OCI-LY7 (cell line): Measurements from ENCODE around the gene NAV2. TPM values are rescaled to one million over a fixed set of nuclear protein-coding genes. Genes with fewer than 3 reads are reported as not detected.

Experiments used
- BruUV-seq: library from RNA; stranded (reverse); fragments of 400-500 nt; replicated peaks from 2 replicates; lab custom pipeline; 2021; lab: Mats Ljungman, UMichigan
- CTCF ChIA-PET: fragments of 300-600 bp; sonication (Branson Sonifier 250); formaldehyde crosslinking; loops from one replicate; lab custom pipeline; 2022; ENCODE audit warnings: antibody characterized with exemption; ENCODE audit not compliant: unreplicated experiment; lab: Charles Lee
- POLR2A ChIA-PET: fragments of 300-600 bp; sonication (Branson Sonifier 250); formaldehyde crosslinking; loops from one replicate; lab custom pipeline; 2022; ENCODE audit warnings: antibody characterized with exemption; lab: Charles Lee
- DNase-seq: peaks from one replicate; pipeline ENCODE4 v3.0.0-alpha.2; 2015; ENCODE audit warnings: low spot score
- H2AFZ ChIP-seq: fragments of 200-600 bp; sonication (generic), shearing (Covaris generic); 2 replicates; pipeline ENCODE4 v1.6.1; 2014; ENCODE audit warnings: mild to moderate bottlenecking, antibody characterized with exemption, low read length, moderate library complexity
- H3K27ac ChIP-seq: fragments of 200-600 bp; sonication (generic); 2 replicates; pipeline ENCODE4 v1.5.1; 2014; ENCODE audit warnings: mixed run types, low read depth, mild to moderate bottlenecking, moderate library complexity, low read length, inconsistent platforms; ENCODE audit not compliant: poor library complexity, severe bottlenecking
- H3K36me3 ChIP-seq: fragments of 200-600 bp; sonication (generic); 2 replicates; pipeline ENCODE4 v1.6.1; 2014; ENCODE audit warnings: mild to moderate bottlenecking, antibody characterized with exemption, low read length, moderate library complexity, mixed read lengths; ENCODE audit not compliant: insufficient read depth
- H3K4me1 ChIP-seq: fragments of 200-600 bp; sonication (generic); 2 replicates; pipeline ENCODE4 v1.5.1; 2014; ENCODE audit warnings: mild to moderate bottlenecking, low read length; ENCODE audit not compliant: insufficient read depth, poor library complexity, severe bottlenecking
- H3K4me2 ChIP-seq: fragments of 200-600 bp; sonication (generic); 2 replicates; pipeline ENCODE4 v1.6.1; 2014; ENCODE audit warnings: mild to moderate bottlenecking, low read length
- H3K4me3 ChIP-seq: fragments of 200-600 bp; sonication (generic); 2 replicates; pipeline ENCODE4 v1.5.1; 2014; ENCODE audit warnings: mild to moderate bottlenecking, low read depth, low read length; ENCODE audit not compliant: poor library complexity, severe bottlenecking
- H3K79me2 ChIP-seq: fragments of 200-600 bp; sonication (generic); 2 replicates; pipeline ENCODE4 v1.6.1; 2016; ENCODE audit warnings: low read depth, mild to moderate bottlenecking, low read length, moderate library complexity, mixed read lengths; ENCODE audit not compliant: insufficient read depth
- H3K9me2 ChIP-seq: fragments of 200-600 bp; sonication (generic); 2 replicates; pipeline ENCODE4 v1.6.1; 2016; ENCODE audit warnings: mild to moderate bottlenecking, low read length, mixed read lengths; ENCODE audit not compliant: insufficient read depth
- H3K9me3 ChIP-seq: fragments of 200-600 bp; sonication (generic); 2 replicates; pipeline ENCODE4 v1.6.1; 2014; ENCODE audit warnings: mild to moderate bottlenecking, mixed run types, low read length, mixed read lengths
- H4K20me1 ChIP-seq: fragments of 200-600 bp; sonication (generic); 2 replicates; pipeline ENCODE4 v1.6.1; 2014; ENCODE audit warnings: mild to moderate bottlenecking, antibody characterized with exemption, low read length, moderate library complexity, mixed read lengths; ENCODE audit not compliant: insufficient read depth
- CTCF ChIP-seq: fragments of 200-600 bp; sonication (generic); conservative IDR thresholded peaks from 2 replicates; pipeline ENCODE4 v1.5.1; 2014; ENCODE audit warnings: mild to moderate bottlenecking, antibody characterized with exemption, low read length, moderate library complexity, mixed read lengths
- EZH2phosphoT487 ChIP-seq: fragments of 200-600 bp; sonication (generic); IDR thresholded peaks from 2 replicates; pipeline ENCODE4 v1.6.1; 2018; ENCODE audit warnings: low read depth, borderline replicate concordance, mild to moderate bottlenecking, mixed run types, antibody characterized with exemption, low read length, moderate library complexity, mixed read lengths
- intact Hi-C: fragments of 100-400 bp; cut with micrococcal nuclease; formaldehyde crosslinking; loops from one replicate; pipeline ENCODE4 v1.10.0; 2022; ENCODE audit not compliant: unreplicated experiment
- total RNA-seq, 2 experiments: library from RNA; depleted of rRNA in 1 of 2; stranded (reverse); fragments of >200 nt in 1 of 2; shearing (Covaris generic) in 1 of 2; gene quantifications; 2 replicates each; pipeline ENCODE4 v1.2.3, GENCODE V29; 2014 to 2022

NAV2 gene
- total RNA-seq, 2 experiments from 2014 or later: 0.06 to 0.68 TPM

GRCh38 chr11:20134991-20135736, 422.5 kb downstream of the NAV2 start:
- no peak overlapping the region for H2AFZ ChIP-seq
- H3K79me2 ChIP-seq: no peaks in the 10 kb centered on the region
- no peak overlapping the region for H3K27ac ChIP-seq
- no peaks in the 10 kb centered on the region for H3K4me1 ChIP-seq
- H3K9me2 ChIP-seq: no peaks in the 10 kb centered on the region
- no TSS peak for BruUV-seq
- H3K4me3 ChIP-seq: no peak overlapping the region
- intact Hi-C loops: no loop called here
- DNase-seq: no peak
- CTCF ChIA-PET: no interaction called here
- H4K20me1 ChIP-seq: no peaks in the 10 kb centered on the region
- no peaks in the 10 kb centered on the region for H3K36me3 ChIP-seq
- TF ChIP-seq EZH2phosphoT487 (no peak), CTCF (no peak)
- H3K9me3 ChIP-seq: no peaks in the 10 kb centered on the region
- POLR2A ChIA-PET: interaction anchor here (0.7 to 1.5 kb wide), 3 partner anchors 26 to 216 kb away, joined by 3 read pairs; no protein-coding TSS in a partner anchor
- H3K4me2 ChIP-seq: no peak overlapping the region

GRCh38 chr11:20137637-20138036, 425.0 kb downstream of the NAV2 start:
- intact Hi-C loops: no loop called here
- Histone ChIP-seq H3K36me3 (no peaks in the 10 kb centered on the region), H3K9me3 (no peaks in the 10 kb centered on the region), H3K9me2 (no peaks in the 10 kb centered on the region), H3K79me2 (no peaks in the 10 kb centered on the region), H3K27ac (no peak overlapping the region), H4K20me1 (no peaks in the 10 kb centered on the region), H3K4me2 (no peak overlapping the region), H3K4me3 (no peak overlapping the region), H3K4me1 (no peaks in the 10 kb centered on the region), H2AFZ (no peak overlapping the region)
- TF ChIP-seq CTCF (no peak), EZH2phosphoT487 (no peak)
- ChIA-PET POLR2A (interaction anchor here (0.8 kb wide), 1 partner anchor 115 kb away, joined by 4 read pairs; no protein-coding TSS in a partner anchor), CTCF (no interaction called here)
- no TSS peak for BruUV-seq
- DNase-seq: no peak

GRCh38 chr11:20138707-20139106, 426.1 kb downstream of the NAV2 start:
- Histone ChIP-seq H4K20me1 (no peaks in the 10 kb centered on the region), H2AFZ (no peak overlapping the region), H3K36me3 (no peaks in the 10 kb centered on the region), H3K9me2 (no peaks in the 10 kb centered on the region), H3K79me2 (no peaks in the 10 kb centered on the region), H3K4me2 (no peak overlapping the region), H3K4me1 (no peaks in the 10 kb centered on the region), H3K4me3 (no peak overlapping the region), H3K27ac (no peak overlapping the region), H3K9me3 (no peaks in the 10 kb centered on the region)
- ChIA-PET CTCF (no interaction called here), POLR2A (interaction anchor here (0.6 kb wide), 2 partner anchors 8 to 1328 kb away, joined by 3 to 4 read pairs; no protein-coding TSS in a partner anchor)
- no peak for DNase-seq
- BruUV-seq: no TSS peak
- TF ChIP-seq CTCF: no peak
- TF ChIP-seq EZH2phosphoT487: no peak
- intact Hi-C loops: no loop called here
